ENCODE results near the gene CDK5RAP1. TPM values are rescaled to one million over a fixed set of nuclear protein-coding genes. Genes with fewer than 3 reads are reported as not detected.

Gene CDK5RAP1
- total RNA-seq, 1 donor from 2014 or later = 25.3 TPM

- Mint-ChIP-seq H3K36me3 (ENCODE audit: unreplicated experiment) (peaks cover 3% of the 10 kb centered on the region), H3K27ac (ENCODE audit: unreplicated experiment) (peak overlapping the region; percentile 79), H3K4me1 (ENCODE audit: unreplicated experiment) (peaks cover 32% of the 10 kb centered on the region), H3K27me3 (ENCODE audit: unreplicated experiment) (no peaks in the 10 kb centered on the region), H3K9me3 (ENCODE audit: unreplicated experiment) (no peaks in the 10 kb centered on the region), H3K4me3 (ENCODE audit: unreplicated experiment) (peak overlapping the region; percentile 92)
- no peak for DNase-seq (ENCODE audit: extremely low spot score, unreplicated experiment)
- TF ChIP-seq CTCF (IDR thresholded peaks at IDR 0.05) = no peak
These were observed 626 bp upstream of the CDK5RAP1 start for GRCh38 chr20:33401921-33402369.

DNA sequence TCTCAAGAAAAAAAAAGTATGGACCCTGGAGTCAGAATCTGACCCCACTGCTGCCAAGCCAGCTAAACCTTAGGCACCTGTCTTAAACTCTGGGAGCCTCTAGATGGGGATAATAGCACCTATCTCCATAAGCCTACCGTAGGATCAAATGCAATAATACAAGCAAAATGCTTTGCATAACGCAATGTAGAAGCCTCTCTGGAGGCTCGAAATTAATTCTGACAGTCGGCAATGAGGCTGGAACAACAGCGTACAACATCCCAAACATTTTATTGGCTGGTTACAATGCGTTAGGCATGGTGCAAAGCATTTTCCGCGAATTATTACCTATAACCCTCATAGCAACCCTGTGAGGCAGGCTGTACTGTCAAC lies 521 bp downstream of the CDK5RAP1 start:
- Mint-ChIP-seq H3K27me3 (ENCODE audit: unreplicated experiment) (no peaks in the 10 kb centered on the region), H3K36me3 (ENCODE audit: unreplicated experiment) (peaks cover 2% of the 10 kb centered on the region), H3K9me3 (ENCODE audit: unreplicated experiment) (no peaks in the 10 kb centered on the region), H3K27ac (ENCODE audit: unreplicated experiment) (peak overlapping the region; percentile 79), H3K4me3 (ENCODE audit: unreplicated experiment) (peak overlapping the region; percentile 92), H3K4me1 (ENCODE audit: unreplicated experiment) (peaks cover 32% of the 10 kb centered on the region)
- peak; percentile 34 for TF ChIP-seq CTCF (IDR thresholded peaks at IDR 0.05)
- DNase-seq (ENCODE audit: extremely low spot score, unreplicated experiment) = no peak

- no peaks in the 10 kb centered on the region for H3K27me3 Mint-ChIP-seq (ENCODE audit: unreplicated experiment)
- no peaks in the 10 kb centered on the region for H3K9me3 Mint-ChIP-seq (ENCODE audit: unreplicated experiment)
- no peak for DNase-seq (ENCODE audit: extremely low spot score, unreplicated experiment)
- peaks cover 2% of the 10 kb centered on the region for H3K36me3 Mint-ChIP-seq (ENCODE audit: unreplicated experiment)
- H3K4me1 Mint-ChIP-seq (ENCODE audit: unreplicated experiment) = peaks cover 32% of the 10 kb centered on the region
- H3K27ac Mint-ChIP-seq (ENCODE audit: unreplicated experiment) = no peak overlapping the region
- no peak for TF ChIP-seq CTCF (IDR thresholded peaks at IDR 0.05)
- peak overlapping the region; percentile 92 for H3K4me3 Mint-ChIP-seq (ENCODE audit: unreplicated experiment)
These were observed 1.4 kb downstream of the CDK5RAP1 start for GRCh38 chr20:33399924-33400323.

- H3K36me3 Mint-ChIP-seq (ENCODE audit: unreplicated experiment) = peaks cover 28% of the 10 kb centered on the region
- peaks cover 19% of the 10 kb centered on the region for H3K4me1 Mint-ChIP-seq (ENCODE audit: unreplicated experiment)
These were observed 6.6 kb downstream of the CDK5RAP1 start for GRCh38 chr20:33394718-33395117.

DNA sequence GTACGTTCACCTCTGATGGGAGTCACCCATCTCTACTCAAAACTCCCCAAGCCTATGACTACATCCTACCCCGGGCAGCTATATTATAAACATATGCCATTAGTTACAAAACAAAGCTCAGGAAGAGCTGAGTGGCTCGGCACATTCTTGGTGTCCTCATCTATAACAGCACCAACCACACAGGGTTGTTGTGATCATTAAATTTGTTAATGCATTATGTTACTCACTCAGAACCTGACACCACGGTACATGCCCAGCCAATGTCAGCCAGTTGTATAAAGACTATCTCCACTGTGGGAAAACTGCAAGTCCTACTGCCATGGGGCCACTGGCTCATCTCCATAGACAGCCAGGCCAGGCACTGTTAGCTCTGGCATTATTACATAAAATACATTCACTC lies 7.7 kb downstream of the CDK5RAP1 start:
- Mint-ChIP-seq H3K36me3 (ENCODE audit: unreplicated experiment) (peaks cover 30% of the 10 kb centered on the region), H3K27ac (ENCODE audit: unreplicated experiment) (no peak overlapping the region)
- no peak for TF ChIP-seq CTCF (IDR thresholded peaks at IDR 0.05)

More at GRCh38 chr20:33394718-33395117, 6.6 kb downstream of the CDK5RAP1 start:
- H3K9me3 Mint-ChIP-seq (ENCODE audit: unreplicated experiment) = no peaks in the 10 kb centered on the region
- no peak for DNase-seq (ENCODE audit: extremely low spot score, unreplicated experiment)
- no peak overlapping the region for H3K27ac Mint-ChIP-seq (ENCODE audit: unreplicated experiment)
- no peaks in the 10 kb centered on the region for H3K27me3 Mint-ChIP-seq (ENCODE audit: unreplicated experiment)
- no peak for TF ChIP-seq CTCF (IDR thresholded peaks at IDR 0.05)
- H3K4me3 Mint-ChIP-seq (ENCODE audit: unreplicated experiment) = no peak overlapping the region

More for the DNA sequence above, 7.7 kb downstream of the CDK5RAP1 start:
- Mint-ChIP-seq H3K9me3 (ENCODE audit: unreplicated experiment) (no peaks in the 10 kb centered on the region), H3K27me3 (ENCODE audit: unreplicated experiment) (no peaks in the 10 kb centered on the region), H3K4me1 (ENCODE audit: unreplicated experiment) (peaks cover 14% of the 10 kb centered on the region), H3K4me3 (ENCODE audit: unreplicated experiment) (no peak overlapping the region)
- no peak for DNase-seq (ENCODE audit: extremely low spot score, unreplicated experiment)

All from osteocyte (in vitro differentiated cells).